Skin epidermis (tissue), 12 donors: ENCODE measurements around the gene CRB1.

Experiments used
- H3K27ac ChIP-seq, 21 experiments: fragments of 200-600 bp; sonication (generic) in 11 of 21; one replicate each; pipeline ENCODE4 v1.5.0; 2020; ENCODE audit warnings: mild to moderate bottlenecking in 3 of 21, inconsistent platforms in 2 of 21, moderate library complexity in 2 of 21
- H3K4me3 ChIP-seq, 7 experiments: fragments of 200-600 bp; sonication (generic) in 2 of 7; one replicate each; pipeline ENCODE4 v1.5.0; 2020; ENCODE audit warnings: inconsistent platforms in 2 of 7, mild to moderate bottlenecking in 2 of 7, moderate library complexity in 1 of 7

Gene CRB1

GRCh38 chr1:197339106-197340060 is 71.3 kb downstream of the CRB1 start:
- Histone ChIP-seq H3K4me3 (no peak overlapping the region), H3K27ac (no peak overlapping the region)

GRCh38 chr1:197341626-197342025 is 73.6 kb downstream of the CRB1 start:
- Histone ChIP-seq H3K27ac (no peak overlapping the region), H3K4me3 (no peak overlapping the region)

- Histone ChIP-seq H3K27ac (no peak overlapping the region), H3K4me3 (no peak overlapping the region)
These were observed 74.1 kb downstream of the CRB1 start for GRCh38 chr1:197342044-197342565.

GRCh38 chr1:197342669-197343068 is 74.6 kb downstream of the CRB1 start:
- H3K27ac ChIP-seq = no peak overlapping the region
- no peak overlapping the region for H3K4me3 ChIP-seq

- Histone ChIP-seq H3K4me3 (no peak overlapping the region), H3K27ac (no peak overlapping the region)
These were observed 75.7 kb downstream of the CRB1 start for GRCh38 chr1:197343663-197344273.

- H3K4me3 ChIP-seq = no peak overlapping the region
- no peak overlapping the region for H3K27ac ChIP-seq
These were observed 83.9 kb downstream of the CRB1 start for GRCh38 chr1:197351821-197352440.

- Histone ChIP-seq H3K4me3 (no peak overlapping the region), H3K27ac (no peak overlapping the region)
These were observed 87.4 kb downstream of the CRB1 start for GRCh38 chr1:197355248-197355995.

- Histone ChIP-seq H3K27ac (no peak overlapping the region), H3K4me3 (no peak overlapping the region)
These were observed 88.9 kb downstream of the CRB1 start for GRCh38 chr1:197356723-197357533.

- no peak overlapping the region for H3K4me3 ChIP-seq
These were observed 90.9 kb downstream of the CRB1 start for GRCh38 chr1:197358959-197359358.

GRCh38 chr1:197360068-197360467 is 92.0 kb downstream of the CRB1 start:
- no peak overlapping the region for H3K27ac ChIP-seq
- no peak overlapping the region for H3K4me3 ChIP-seq

More at GRCh38 chr1:197358959-197359358, 90.9 kb downstream of the CRB1 start:
- H3K27ac ChIP-seq = no peak overlapping the region

- Histone ChIP-seq H3K27ac (no peak overlapping the region), H3K4me3 (no peak overlapping the region)
These were observed 94.8 kb downstream of the CRB1 start for GRCh38 chr1:197362871-197363270.

- Histone ChIP-seq H3K4me3 (no peak overlapping the region), H3K27ac (no peak overlapping the region)
These were observed 95.8 kb downstream of the CRB1 start for GRCh38 chr1:197363855-197364254.

GRCh38 chr1:197366996-197367395 is 98.9 kb downstream of the CRB1 start:
- no peak overlapping the region for H3K27ac ChIP-seq

GRCh38 chr1:197367627-197368026 is 99.6 kb downstream of the CRB1 start:
- Histone ChIP-seq H3K27ac (no peak overlapping the region), H3K4me3 (no peak overlapping the region)

More at GRCh38 chr1:197366996-197367395, 98.9 kb downstream of the CRB1 start:
- no peak overlapping the region for H3K4me3 ChIP-seq

GRCh38 chr1:197374428-197374827 is 106.4 kb downstream of the CRB1 start:
- Histone ChIP-seq H3K4me3 (no peak overlapping the region), H3K27ac (no peak overlapping the region)

- no peak overlapping the region for H3K4me3 ChIP-seq
- no peak overlapping the region for H3K27ac ChIP-seq
These were observed 116.4 kb downstream of the CRB1 start for GRCh38 chr1:197384471-197384870.

- Histone ChIP-seq H3K4me3 (no peak overlapping the region), H3K27ac (no peak overlapping the region)
These were observed 120.7 kb downstream of the CRB1 start for GRCh38 chr1:197388801-197389200.

GRCh38 chr1:197390856-197391255 is 122.8 kb downstream of the CRB1 start:
- no peak overlapping the region for H3K4me3 ChIP-seq
- H3K27ac ChIP-seq = no peak overlapping the region
